Brain pericyte (primary cell): ENCODE data around the gene OR10G8.

Experiments used
- DNase-seq: peaks from one replicate; pipeline ENCODE4 v3.0.0-alpha.2; 2012; ENCODE audit warnings: low read depth, low spot score

The OR10G8 gene

DNA sequence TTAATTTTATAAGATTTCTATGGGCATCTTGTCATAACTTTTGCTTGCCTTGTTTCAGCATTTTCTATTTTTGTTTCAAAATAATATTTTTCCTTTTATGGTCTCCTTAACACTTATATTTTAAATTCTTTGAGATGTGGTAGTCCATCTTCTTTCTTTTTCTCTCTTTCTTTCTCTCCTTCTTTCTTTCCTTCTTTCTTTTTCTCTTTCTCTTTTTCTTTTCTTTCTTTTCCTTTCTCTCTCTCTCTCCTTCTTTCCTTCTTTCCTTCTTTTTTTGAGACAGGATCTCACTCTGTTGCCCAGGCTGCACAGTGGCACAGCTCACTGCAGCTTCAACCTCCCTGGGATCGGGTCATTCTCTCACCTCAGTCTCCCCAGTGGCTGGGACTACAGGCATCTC lies 50.7 kb downstream of the OR10G8 start:
- DNase-seq, result no peak

- no peak for DNase-seq
Measured at GRCh38 chr11:124078591-124078990, 52.0 kb downstream of the OR10G8 start.

DNA sequence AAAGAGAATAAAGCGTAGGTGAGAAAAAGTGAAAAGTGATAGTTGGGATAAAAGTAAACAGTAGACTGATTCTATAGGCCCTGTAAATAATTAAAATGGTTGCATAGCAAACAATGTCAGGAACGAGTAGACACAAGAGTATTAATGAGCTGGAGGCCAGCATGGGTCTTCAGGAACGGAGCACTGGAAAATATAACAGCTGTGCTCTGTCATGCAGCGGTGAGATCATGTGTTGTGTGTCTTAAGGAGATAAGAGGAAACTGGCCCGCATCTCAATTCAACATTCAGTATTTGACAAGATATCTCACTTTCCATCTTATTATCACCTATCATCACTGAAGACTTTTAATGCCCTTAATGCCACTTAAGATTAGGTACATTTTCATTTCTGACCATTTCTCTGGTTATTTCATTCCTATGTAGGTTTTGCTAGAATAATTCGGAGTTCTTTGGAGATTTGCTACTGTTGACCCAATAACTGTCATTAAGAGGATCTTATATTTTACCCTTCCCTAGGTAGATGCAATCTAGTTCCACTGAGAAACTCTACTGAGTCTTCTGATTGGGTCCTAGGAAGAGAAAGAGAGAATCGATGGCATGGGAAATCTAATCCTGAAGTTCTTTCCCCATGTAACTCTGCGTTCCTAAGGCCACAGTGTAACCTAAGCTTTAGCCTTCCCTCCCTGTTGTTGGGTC lies 53.2 kb downstream of the OR10G8 start:
- no peak for DNase-seq
